Smooth muscle cell (in vitro differentiated cells): ENCODE data around the gene CCDC85A. TPM values are rescaled to one million over a fixed set of nuclear protein-coding genes. Genes with fewer than 3 reads are reported as not detected.

Experiments
- DNase-seq: peaks from one replicate; lab custom pipeline; 2025; ENCODE audit not compliant: unreplicated experiment; lab: John Stamatoyannopoulos, UW
- H2AFZ ChIP-seq: fragments of 200-600 bp; sonication (generic); 2 replicates; pipeline ENCODE4 v1.6.0; 2016; ENCODE audit warnings: antibody characterized with exemption, low read depth, mild to moderate bottlenecking
- H3F3A ChIP-seq: fragments of 200-600 bp; sonication (generic); 2 replicates; pipeline ENCODE4 v1.6.0; 2017; ENCODE audit warnings: antibody characterized with exemption, low read depth
- H3K27ac ChIP-seq: fragments of 200-600 bp; sonication (generic); 2 replicates; pipeline ENCODE4 v1.5.1; 2016; ENCODE audit warnings: low read depth, mild to moderate bottlenecking
- H3K27me3 ChIP-seq: fragments of 200-600 bp; sonication (generic); 2 replicates; pipeline ENCODE4 v1.6.1; 2016; ENCODE audit warnings: low read depth, mild to moderate bottlenecking
- H3K36me3 ChIP-seq: fragments of 200-600 bp; sonication (generic); 2 replicates; pipeline ENCODE4 v1.5.1; 2016; ENCODE audit warnings: low read depth
- H3K4me1 ChIP-seq: fragments of 200-600 bp; sonication (generic); 2 replicates; pipeline ENCODE4 v1.5.1; 2016; ENCODE audit warnings: low read depth
- H3K4me2 ChIP-seq: fragments of 200-600 bp; sonication (generic); 2 replicates; pipeline ENCODE4 v1.6.0; 2016; ENCODE audit warnings: mild to moderate bottlenecking
- H3K4me3 ChIP-seq: fragments of 200-600 bp; sonication (generic); 2 replicates; pipeline ENCODE4 v1.5.1; 2016; ENCODE audit warnings: mild to moderate bottlenecking
- H3K79me2 ChIP-seq: fragments of 200-600 bp; sonication (generic); 2 replicates; pipeline ENCODE4 v1.6.0; 2016; ENCODE audit warnings: low read depth, mild to moderate bottlenecking
- H3K9ac ChIP-seq: fragments of 200-600 bp; sonication (generic); 2 replicates; pipeline ENCODE4 v1.6.0; 2016; ENCODE audit warnings: low read depth
- H3K9me3 ChIP-seq: fragments of 200-600 bp; sonication (generic); replicated peaks from 2 replicates; pipeline ENCODE4 v1.5.1; 2016; ENCODE audit warnings: low read depth
- H4K20me1 ChIP-seq: fragments of 200-600 bp; sonication (generic); 2 replicates; pipeline ENCODE4 v1.6.0; 2016; ENCODE audit warnings: low read depth
- WGBS: methylation state at CpG from one replicate; pipeline ENCODE4 v1.1.7; 2016; ENCODE audit warnings: low lambda C conversion rate; 5-methylcytosine and 5-hydroxymethylcytosine counted together
- polyA plus RNA-seq: library from polyadenylated mRNA; unstranded; fragments of >200 nt; fragmentation: Nextera tagmentation; extraction: Ambion mirVana; gene quantifications from 2 replicates; pipeline ENCODE4 v1.2.1, GENCODE V29; 2016
- total RNA-seq: library from RNA; depleted of rRNA; stranded (reverse); fragments of >200 nt; gene quantifications from 2 replicates; pipeline ENCODE4 v1.2.3, GENCODE V29; 2014
- TF ChIP-seq, protein P1 (sequence below): fragments of 200-600 bp; sonication (generic); IDR thresholded peaks from 2 replicates; pipeline ENCODE4 v1.5.1; 2017; ENCODE audit warnings: borderline replicate concordance, mild to moderate bottlenecking, antibody characterized with exemption; ENCODE audit not compliant: insufficient read depth, poor library complexity, severe bottlenecking

Gene CCDC85A
- total and polyA plus RNA-seq, 2 experiments from 2014 or later, result 0.67 to 2.1 TPM

DNA sequence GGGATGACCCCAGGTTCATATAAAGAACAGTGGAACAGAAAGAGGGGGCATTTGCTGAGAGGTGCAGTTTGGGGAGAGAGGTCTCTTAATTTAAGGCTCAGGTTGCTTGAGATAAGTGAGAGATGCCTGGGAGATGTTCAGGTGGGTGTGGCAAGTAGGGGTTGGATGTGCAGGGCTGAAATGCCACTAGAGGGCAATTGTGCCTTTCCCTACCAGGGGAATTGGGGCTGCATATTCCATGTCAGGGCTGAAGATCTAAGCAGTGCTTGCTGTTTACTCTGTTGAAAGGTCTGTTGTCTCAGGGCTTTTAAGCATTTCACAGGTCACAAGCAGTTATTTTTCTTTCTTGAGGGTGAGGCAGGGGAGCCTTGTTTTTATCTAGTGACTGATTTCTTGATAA, 7.8 kb downstream of the CCDC85A start:
- Histone ChIP-seq H3K36me3 (no peaks in the 10 kb centered on the region), H3K27ac (no peak overlapping the region), H4K20me1 (no peaks in the 10 kb centered on the region), H2AFZ (no peak overlapping the region), H3K4me1 (no peaks in the 10 kb centered on the region), H3K4me2 (no peak overlapping the region), H3K9ac (no peak overlapping the region), H3K27me3 (peaks cover 46% of the 10 kb centered on the region), H3K4me3 (no peak overlapping the region), H3K9me3 (no peaks in the 10 kb centered on the region), H3F3A (no peaks in the 10 kb centered on the region), H3K79me2 (no peaks in the 10 kb centered on the region)
- TF ChIP-seq, protein P1, sequence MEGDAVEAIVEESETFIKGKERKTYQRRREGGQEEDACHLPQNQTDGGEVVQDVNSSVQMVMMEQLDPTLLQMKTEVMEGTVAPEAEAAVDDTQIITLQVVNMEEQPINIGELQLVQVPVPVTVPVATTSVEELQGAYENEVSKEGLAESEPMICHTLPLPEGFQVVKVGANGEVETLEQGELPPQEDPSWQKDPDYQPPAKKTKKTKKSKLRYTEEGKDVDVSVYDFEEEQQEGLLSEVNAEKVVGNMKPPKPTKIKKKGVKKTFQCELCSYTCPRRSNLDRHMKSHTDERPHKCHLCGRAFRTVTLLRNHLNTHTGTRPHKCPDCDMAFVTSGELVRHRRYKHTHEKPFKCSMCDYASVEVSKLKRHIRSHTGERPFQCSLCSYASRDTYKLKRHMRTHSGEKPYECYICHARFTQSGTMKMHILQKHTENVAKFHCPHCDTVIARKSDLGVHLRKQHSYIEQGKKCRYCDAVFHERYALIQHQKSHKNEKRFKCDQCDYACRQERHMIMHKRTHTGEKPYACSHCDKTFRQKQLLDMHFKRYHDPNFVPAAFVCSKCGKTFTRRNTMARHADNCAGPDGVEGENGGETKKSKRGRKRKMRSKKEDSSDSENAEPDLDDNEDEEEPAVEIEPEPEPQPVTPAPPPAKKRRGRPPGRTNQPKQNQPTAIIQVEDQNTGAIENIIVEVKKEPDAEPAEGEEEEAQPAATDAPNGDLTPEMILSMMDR, result peak; percentile 51
- no peak for DNase-seq

- Histone ChIP-seq H3K4me2 (no peak overlapping the region), H3K79me2 (no peaks in the 10 kb centered on the region), H3K27ac (no peak overlapping the region), H2AFZ (no peak overlapping the region), H3K4me3 (no peak overlapping the region), H3K9ac (no peak overlapping the region), H3K27me3 (peaks cover 35% of the 10 kb centered on the region), H3K9me3 (no peaks in the 10 kb centered on the region), H3K36me3 (no peaks in the 10 kb centered on the region), H4K20me1 (no peaks in the 10 kb centered on the region), H3F3A (no peaks in the 10 kb centered on the region), H3K4me1 (no peaks in the 10 kb centered on the region)
- TF ChIP-seq, protein P1, result no peak
- DNase-seq, result no peak
- WGBS, result 93% methylated on average over 29 of the region's 29 CpGs
Measured at GRCh38 chr2:56192664-56193305, 9.0 kb downstream of the CCDC85A start.

- TF ChIP-seq, protein P1, result no peak
Measured at GRCh38 chr2:56195563-56195962, 11.8 kb downstream of the CCDC85A start.

GRCh38 chr2:56197816-56198215, 14.0 kb downstream of the CCDC85A start:
- Histone ChIP-seq H3K27me3 (no peaks in the 10 kb centered on the region), H2AFZ (no peak overlapping the region), H3K36me3 (no peaks in the 10 kb centered on the region), H3K9ac (no peak overlapping the region), H4K20me1 (no peaks in the 10 kb centered on the region), H3K79me2 (no peaks in the 10 kb centered on the region), H3K9me3 (no peaks in the 10 kb centered on the region), H3K4me1 (no peaks in the 10 kb centered on the region), H3K4me2 (no peak overlapping the region), H3F3A (no peaks in the 10 kb centered on the region), H3K4me3 (no peak overlapping the region), H3K27ac (no peak overlapping the region)
- no peak for DNase-seq
- TF ChIP-seq, protein P1, result no peak
- 88% methylated on average over 7 of the region's 7 CpGs for WGBS

More at GRCh38 chr2:56195563-56195962, 11.8 kb downstream of the CCDC85A start:
- H3K9me3 ChIP-seq, result no peaks in the 10 kb centered on the region
- H2AFZ ChIP-seq, result no peak overlapping the region
- no peaks in the 10 kb centered on the region for H3K79me2 ChIP-seq
- H3K4me2 ChIP-seq, result no peak overlapping the region
- no peaks in the 10 kb centered on the region for H3K4me1 ChIP-seq
- no peaks in the 10 kb centered on the region for H3F3A ChIP-seq
- H3K4me3 ChIP-seq, result no peak overlapping the region
- no peak for DNase-seq
- H3K36me3 ChIP-seq, result no peaks in the 10 kb centered on the region
- H4K20me1 ChIP-seq, result no peaks in the 10 kb centered on the region
- H3K27ac ChIP-seq, result no peak overlapping the region
- no peak overlapping the region for H3K9ac ChIP-seq
- H3K27me3 ChIP-seq, result peaks cover 8% of the 10 kb centered on the region
